ENCODE results near the gene ORMDL3. TPM values are rescaled to one million over a fixed set of nuclear protein-coding genes. Genes with fewer than 3 reads are reported as not detected.
"Not testable (repeated sequence)": the region's sequence is repeated elsewhere in the genome, so short reads cannot be mapped to it uniquely, and the experiment has no call there.

The ORMDL3 gene
- total RNA-seq, 1 experiment from 2014 or later: 40.4 TPM

- DNase-seq (ENCODE audit: low spot score); in situ Hi-C loops (cut with HindIII; ENCODE audit: low sequenced_read_pairs): not testable (repeated sequence)
Measured at GRCh38 chr17:39902027-39902426, 25.4 kb downstream of the ORMDL3 start.

DNA sequence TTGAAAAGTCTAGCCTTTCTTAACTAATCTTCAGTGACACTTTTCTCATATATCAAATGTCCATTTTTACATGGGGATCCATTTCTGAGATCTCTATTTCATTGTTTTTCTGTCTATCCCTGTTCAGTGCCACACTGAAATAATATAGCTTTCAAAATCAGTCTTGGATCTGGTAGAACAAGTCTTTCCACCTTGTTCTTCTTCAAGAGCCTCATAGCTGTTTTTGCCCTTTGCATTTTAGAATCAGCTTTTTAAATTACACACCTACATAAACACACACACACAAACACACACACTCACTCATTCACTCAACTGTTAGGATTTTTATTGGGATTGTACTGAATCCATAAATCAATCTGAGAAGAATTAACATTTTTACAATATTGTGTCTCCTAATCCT, 28.2 kb downstream of the ORMDL3 start:
- no peak for DNase-seq (ENCODE audit: low spot score)
- in situ Hi-C loops (cut with HindIII; ENCODE audit: low sequenced_read_pairs): no loop called here

- no peak for DNase-seq (ENCODE audit: low spot score)
- in situ Hi-C loops (cut with HindIII; ENCODE audit: low sequenced_read_pairs): no loop called here
Measured at GRCh38 chr17:39898088-39898487, 29.3 kb downstream of the ORMDL3 start.

DNA sequence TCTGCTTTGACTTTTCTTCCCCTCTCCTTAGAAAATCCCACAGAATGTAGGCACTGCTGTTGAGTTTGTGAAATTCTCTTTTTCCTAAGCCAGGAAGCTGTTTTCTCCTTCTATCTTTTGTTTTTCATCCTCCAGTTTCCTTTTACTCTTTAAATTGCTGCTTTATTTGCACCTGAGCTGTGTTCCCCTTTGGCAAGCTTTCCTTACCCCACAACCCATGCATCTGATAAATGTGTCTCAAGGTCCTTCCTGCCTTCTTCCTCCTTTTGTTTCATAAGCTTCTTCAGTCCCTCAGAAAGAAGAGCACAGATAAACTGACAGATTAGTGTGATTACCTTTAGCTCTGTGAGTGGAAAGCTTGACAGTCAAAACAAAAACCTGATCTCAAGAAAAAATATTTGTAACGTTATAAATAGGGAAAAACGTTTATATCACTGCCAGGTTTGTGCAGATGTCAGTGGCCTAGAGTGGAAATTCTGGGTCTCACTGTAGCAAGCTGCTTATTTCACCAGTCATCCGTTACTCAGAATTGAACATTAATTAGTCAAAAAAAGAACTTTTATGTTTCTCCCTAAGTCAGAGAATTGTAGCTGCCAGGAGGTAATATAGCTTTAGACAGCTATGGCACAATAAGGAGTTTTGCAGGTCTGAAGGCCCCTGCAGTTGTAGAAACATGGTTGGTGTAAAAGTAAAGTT, 32.6 kb downstream of the ORMDL3 start:
- DNase-seq (ENCODE audit: low spot score): no peak
- in situ Hi-C loops (cut with HindIII; ENCODE audit: low sequenced_read_pairs): no loop called here

DNA sequence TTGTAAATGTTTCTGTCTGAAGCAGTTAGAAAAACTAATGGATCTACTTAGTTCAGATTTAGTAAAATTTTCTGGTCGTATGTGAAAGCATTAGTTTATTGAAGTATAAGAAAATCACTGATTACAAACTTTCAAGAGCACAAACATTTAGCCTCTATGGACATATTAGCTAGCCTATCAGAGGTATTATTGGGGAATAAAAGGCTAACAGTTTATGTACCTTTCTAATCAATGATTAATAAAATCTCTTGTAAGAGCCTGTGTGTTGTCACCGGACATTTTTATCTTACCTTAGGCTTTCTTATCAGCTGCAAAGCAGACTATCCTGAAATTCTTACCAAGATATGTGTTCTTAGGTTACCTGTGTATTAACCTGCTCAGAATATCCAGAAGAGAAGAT, 38.2 kb downstream of the ORMDL3 start:
- in situ Hi-C loops (cut with HindIII; ENCODE audit: low sequenced_read_pairs): no loop called here
- no peak for DNase-seq (ENCODE audit: low spot score)

- DNase-seq (ENCODE audit: low spot score): no peak
- in situ Hi-C loops (cut with HindIII; ENCODE audit: low sequenced_read_pairs): no loop called here
Measured at GRCh38 chr17:39887078-39887477, 40.3 kb downstream of the ORMDL3 start.

- DNase-seq (ENCODE audit: low spot score); in situ Hi-C loops (cut with HindIII; ENCODE audit: low sequenced_read_pairs): not testable (repeated sequence)
Measured at GRCh38 chr17:39886102-39886501, 41.3 kb downstream of the ORMDL3 start.

GRCh38 chr17:39872751-39873150, 54.6 kb downstream of the ORMDL3 start:
- no peak for DNase-seq (ENCODE audit: low spot score)
- in situ Hi-C loops (cut with HindIII; ENCODE audit: low sequenced_read_pairs): no loop called here

DNA sequence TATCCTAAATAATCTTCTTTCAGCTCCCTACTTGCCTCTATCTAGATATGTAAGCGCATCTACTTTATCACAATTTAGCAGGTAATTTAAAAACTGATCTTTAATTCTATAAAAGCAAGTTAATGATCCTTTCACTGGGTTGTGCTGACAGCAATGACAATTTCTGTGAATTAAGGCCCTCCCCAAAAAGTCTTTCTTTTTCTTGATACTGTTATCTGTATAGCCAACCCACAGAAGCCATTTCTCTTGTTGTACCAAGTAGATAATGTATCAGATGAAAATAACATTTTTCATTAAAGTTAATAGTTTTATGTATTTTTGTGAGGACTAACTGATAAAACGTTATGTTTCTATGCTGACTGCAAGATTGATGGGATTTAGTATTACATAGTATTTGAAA, 55.6 kb downstream of the ORMDL3 start:
- in situ Hi-C loops (cut with HindIII; ENCODE audit: low sequenced_read_pairs): no loop called here
- no peak for DNase-seq (ENCODE audit: low spot score)

Other genes starting within 250 kb of the ORMDL3 start
- gene PGAP3, start 239.5 kb downstream of the ORMDL3 start, total RNA-seq (2014; rRNA removed; shearing (Covaris generic)): 10.3 and 13.5 TPM in 2 replicates
- gene ERBB2, start 227.5 kb downstream of the ORMDL3 start, total RNA-seq (2014; rRNA removed; shearing (Covaris generic)): 41.1 and 44.7 TPM in 2 replicates
- 28.0 and 61.8 TPM in 2 replicates for gene MIEN1, start 197.1 kb downstream of the ORMDL3 start, total RNA-seq (2014; rRNA removed; shearing (Covaris generic))
- 1.7 and 2.0 TPM in 2 replicates for gene GRB7, start 189.7 kb downstream of the ORMDL3 start, total RNA-seq (2014; rRNA removed; shearing (Covaris generic))
- not detected in 2 replicates for gene IKZF3, start 63.3 kb downstream of the ORMDL3 start, total RNA-seq (2014; rRNA removed; shearing (Covaris generic))
- not detected in 2 replicates for gene ZPBP2, start 59.4 kb downstream of the ORMDL3 start, total RNA-seq (2014; rRNA removed; shearing (Covaris generic))
- 0.24 and 1.9 TPM in 2 replicates for gene GSDMB, start 9.0 kb downstream of the ORMDL3 start, total RNA-seq (2014; rRNA removed; shearing (Covaris generic))
- gene LRRC3C, start 131 bp upstream of the ORMDL3 start, total RNA-seq (2014; rRNA removed; shearing (Covaris generic)): not detected in 2 replicates
- not detected in 2 replicates for gene GSDMA, start 35.4 kb upstream of the ORMDL3 start, total RNA-seq (2014; rRNA removed; shearing (Covaris generic))
- 248 and 317 TPM in 2 replicates for gene PSMD3, start 53.2 kb upstream of the ORMDL3 start, total RNA-seq (2014; rRNA removed; shearing (Covaris generic))
- gene CSF3, start 87.8 kb upstream of the ORMDL3 start, total RNA-seq (2014; rRNA removed; shearing (Covaris generic)): not detected in 2 replicates
- gene MED24, start 126.8 kb upstream of the ORMDL3 start, total RNA-seq (2014; rRNA removed; shearing (Covaris generic)): 70.0 and 90.8 TPM in 2 replicates
- 11.8 and 18.4 TPM in 2 replicates for gene THRA, start 135.4 kb upstream of the ORMDL3 start, total RNA-seq (2014; rRNA removed; shearing (Covaris generic))
- gene NR1D1, start 173.0 kb upstream of the ORMDL3 start, total RNA-seq (2014; rRNA removed; shearing (Covaris generic)): 0.06 and 2.0 TPM in 2 replicates
- gene MSL1, start 194.4 kb upstream of the ORMDL3 start, total RNA-seq (2014; rRNA removed; shearing (Covaris generic)): 67.9 and 80.5 TPM in 2 replicates
- 31.1 and 61.1 TPM in 2 replicates for gene CASC3, start 212.9 kb upstream of the ORMDL3 start, total RNA-seq (2014; rRNA removed; shearing (Covaris generic))
- 1.1 and 2.6 TPM in 2 replicates for gene RAPGEFL1, start 249.9 kb upstream of the ORMDL3 start, total RNA-seq (2014; rRNA removed; shearing (Covaris generic))

Data from G401 (cell line).